Keratinocyte (primary cell): ENCODE measurements around the gene RAB4A. TPM values are rescaled to one million over a fixed set of nuclear protein-coding genes. Genes with fewer than 3 reads are reported as not detected.

ENCODE experiments used
- DNase-seq: peaks from one replicate; pipeline ENCODE4 v3.0.0-alpha.2; 2011; ENCODE audit warnings: low read depth, missing footprints, low spot score
- FAIRE-seq: peaks from 2 replicates; lab custom pipeline; 2011; peaks lifted over from hg19 to GRCh38; lab: Jason Lieb, UNC
- H2AFZ ChIP-seq: 2 replicates; pipeline ENCODE4 v1.6.0; 2012; ENCODE audit warnings: low read length, control low read depth, inconsistent platforms; ENCODE audit not compliant: control insufficient read depth
- H3K27ac ChIP-seq: 2 replicates; pipeline ENCODE4 v1.5.1; 2011; ENCODE audit warnings: low read length; ENCODE audit not compliant: control insufficient read depth, insufficient read depth
- H3K27me3 ChIP-seq: 3 replicates; pipeline ENCODE4 v1.6.0; 2011; ENCODE audit warnings: low read length; ENCODE audit not compliant: control insufficient read depth, insufficient read depth; ENCODE audit errors: extremely low read depth
- H3K36me3 ChIP-seq, 2 experiments: 2 replicates in 1 of 2; 3 replicates in 1 of 2; pipeline ENCODE4 v1.5.1; 2011; ENCODE audit warnings: low read length in 2 of 2, mild to moderate bottlenecking in 1 of 2; ENCODE audit not compliant: control insufficient read depth in 2 of 2, insufficient read depth in 2 of 2; ENCODE audit errors: extremely low read depth in 1 of 2
- H3K4me1 ChIP-seq: 3 replicates; pipeline ENCODE4 v1.5.1; 2011; ENCODE audit warnings: low read length; ENCODE audit not compliant: control insufficient read depth, insufficient read depth; ENCODE audit errors: extremely low read depth
- H3K4me2 ChIP-seq: 3 replicates; pipeline ENCODE4 v1.6.0; 2011; ENCODE audit warnings: low read depth, low read length; ENCODE audit not compliant: control insufficient read depth, insufficient read depth; ENCODE audit errors: extremely low read depth
- H3K4me3 ChIP-seq, 3 experiments: fragments of 200-600 bp in 1 of 3; sonication (generic) in 1 of 3; 2 replicates in 2 of 3; 3 replicates in 1 of 3; pipeline ENCODE4 v1.5.1; 2011 to 2016; ENCODE audit warnings: low read length in 3 of 3, mild to moderate bottlenecking in 3 of 3, control low read depth in 2 of 3, inconsistent platforms in 1 of 3, low read depth in 1 of 3, mixed read lengths in 1 of 3, mixed run types in 1 of 3, moderate library complexity in 1 of 3; ENCODE audit not compliant: control insufficient read depth in 2 of 3, insufficient read depth in 2 of 3; ENCODE audit errors: extremely low read depth in 1 of 3
- H3K79me2 ChIP-seq: 2 replicates; pipeline ENCODE4 v1.6.0; 2012; ENCODE audit warnings: low read length; ENCODE audit not compliant: control insufficient read depth, insufficient read depth
- H3K9ac ChIP-seq: 3 replicates; pipeline ENCODE4 v1.6.0; 2011; ENCODE audit warnings: low read length; ENCODE audit not compliant: control insufficient read depth, insufficient read depth; ENCODE audit errors: extremely low read depth
- H3K9me1 ChIP-seq: 3 replicates; pipeline ENCODE4 v1.6.0; 2011; ENCODE audit warnings: low read length; ENCODE audit not compliant: control insufficient read depth, insufficient read depth; ENCODE audit errors: extremely low read depth
- H3K9me3 ChIP-seq: 2 replicates; pipeline ENCODE4 v1.5.1; 2012; ENCODE audit warnings: low read depth, low read length; ENCODE audit not compliant: control insufficient read depth
- H4K20me1 ChIP-seq: 3 replicates; pipeline ENCODE4 v1.6.0; 2011; ENCODE audit warnings: low read length; ENCODE audit not compliant: control insufficient read depth, insufficient read depth; ENCODE audit errors: extremely low read depth
- CTCF ChIP-seq, 3 experiments: IDR thresholded peaks in 1 of 3; conservative IDR thresholded peaks in 1 of 3; optimal IDR thresholded peaks in 1 of 3; 2 replicates in 2 of 3; 3 replicates in 1 of 3; pipeline versions ENCODE3 to v1.5.1; 2011; ENCODE audit warnings: low read length in 3 of 3, mild to moderate bottlenecking in 3 of 3, moderate library complexity in 2 of 3, control low read depth in 1 of 3, inconsistent platforms in 1 of 3; ENCODE audit not compliant: insufficient read depth in 2 of 3; ENCODE audit errors: extremely low read depth in 1 of 3
- EZH2 ChIP-seq: IDR thresholded peaks from one replicate; pipeline ENCODE4 v1.6.1; 2012; ENCODE audit warnings: inconsistent platforms, mild to moderate bottlenecking, low read length, moderate library complexity
- dilution Hi-C: fragments of 300-500 bp; cut with MboI; formaldehyde crosslinking; loops from one replicate; pipeline ENCODE4 v1.7.0; 2020; ENCODE audit warnings: low sequenced_read_pairs; ENCODE audit not compliant: extremely low pct_ligation_motif_present
- polyA plus RNA-seq, 5 experiments: library from polyadenylated mRNA; depleted of rRNA in 3 of 5; stranded (reverse) in 3 of 5; stranded (forward) in 1 of 5; unstranded in 1 of 5; fragments of >200 nt; gene quantifications; 1 replicate in 1 of 5; 2 replicates in 3 of 5; 3 replicates in 1 of 5; pipeline versions ENCODE4 v1.2.1 to v1.2.3, GENCODE V29; 2011 to 2012; ENCODE audit warnings: missing spikeins in 2 of 5, low read depth in 1 of 5, low replicate concordance in 1 of 5

The RAB4A gene
- polyA plus RNA-seq, 1 donor (not counting 4 experiments of a cell fraction or from before 2014, with no cell fraction given) = 54.7 TPM

DNA sequence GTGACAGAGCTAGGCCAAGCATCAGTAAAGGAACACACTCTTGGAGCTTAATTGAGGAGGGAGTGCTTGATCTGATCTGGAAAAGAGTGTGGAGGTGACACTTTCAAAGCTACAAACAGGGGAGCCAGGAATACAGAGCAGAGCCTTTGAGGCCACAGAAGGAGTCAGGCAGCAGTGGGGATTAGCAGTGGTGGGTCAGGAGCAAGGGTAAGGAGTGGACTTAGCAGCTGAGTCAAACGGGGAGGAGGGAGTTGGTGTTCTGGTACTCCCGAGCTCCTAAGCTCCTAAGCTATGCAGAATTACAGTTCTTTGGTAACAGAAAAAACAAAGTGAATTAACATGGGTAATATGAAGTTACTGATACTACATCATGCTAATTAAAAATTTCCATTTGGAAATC is 14.5 kb downstream of the RAB4A start:
- H3K36me3 ChIP-seq = peaks cover 0 to 5% of the 10 kb centered on the region in 2 experiments
- H4K20me1 ChIP-seq = no peaks in the 10 kb centered on the region
- DNase-seq (no peak), FAIRE-seq (no peak)
- dilution Hi-C loops = no loop called here
- no peak overlapping the region for H3K9ac ChIP-seq
- H3K4me2 ChIP-seq = no peak overlapping the region
- peaks cover 73% of the 10 kb centered on the region for H3K79me2 ChIP-seq
- H3K27ac ChIP-seq = no peak overlapping the region
- no peak overlapping the region for H2AFZ ChIP-seq
- H3K27me3 ChIP-seq = no peaks in the 10 kb centered on the region
- no peak overlapping the region for H3K4me3 ChIP-seq
- peaks cover 26% of the 10 kb centered on the region for H3K4me1 ChIP-seq
- no peaks in the 10 kb centered on the region for H3K9me1 ChIP-seq
- no peak for TF ChIP-seq EZH2
- no peak for TF ChIP-seq CTCF (optimal IDR thresholded peaks at IDR 0.05 in 1 of 3, IDR thresholded peaks at IDR 0.05 in 1 of 3, conservative IDR thresholded peaks at IDR 0.05 in 1 of 3; ENCODE audit: extremely low read depth in 1 of 3, insufficient read depth in 2 of 3, low read length in 3 of 3)
- H3K9me3 ChIP-seq = no peaks in the 10 kb centered on the region

- peaks cover 65% of the 10 kb centered on the region for H3K79me2 ChIP-seq
- H3K4me3 ChIP-seq = no peak overlapping the region
- H3K27ac ChIP-seq = peak overlapping the region; percentile 45
- dilution Hi-C loops = no loop called here
- H3K27me3 ChIP-seq = no peaks in the 10 kb centered on the region
- no peak overlapping the region for H3K9ac ChIP-seq
- H3K4me2 ChIP-seq = no peak overlapping the region
- H3K4me1 ChIP-seq = peaks cover 19% of the 10 kb centered on the region
- DNase-seq (no peak), FAIRE-seq (no peak)
- H2AFZ ChIP-seq = no peak overlapping the region
- H3K36me3 ChIP-seq = peaks cover 3 to 5% of the 10 kb centered on the region in 2 experiments
- TF ChIP-seq CTCF (optimal IDR thresholded peaks at IDR 0.05 in 1 of 3, IDR thresholded peaks at IDR 0.05 in 1 of 3, conservative IDR thresholded peaks at IDR 0.05 in 1 of 3; ENCODE audit: extremely low read depth in 1 of 3, insufficient read depth in 2 of 3, low read length in 3 of 3) (no peak), EZH2 (no peak)
- no peaks in the 10 kb centered on the region for H4K20me1 ChIP-seq
- H3K9me1 ChIP-seq = no peaks in the 10 kb centered on the region
- H3K9me3 ChIP-seq = no peaks in the 10 kb centered on the region
Observed at GRCh38 chr1:229286099-229286766, 15.3 kb downstream of the RAB4A start.
